ENCODE measurements around the gene CDK6. TPM values are rescaled to one million over a fixed set of nuclear protein-coding genes. Genes with fewer than 3 reads are reported as not detected.
"Not testable (repeated sequence)": the region's sequence is repeated elsewhere in the genome, so short reads cannot be mapped to it uniquely, and the experiment has no call there.

CDK6 gene
- total RNA-seq, 4 donors from 2014 or later, result 43.6 to 85.1 (median 63.3) TPM

GRCh38 chr7:92761391-92762097 lies 74.8 kb downstream of the CDK6 start:
- no peak for TF ChIP-seq POLR2A (IDR thresholded peaks at IDR 0.05)
- TF ChIP-seq CTCF (IDR thresholded peaks at IDR 0.05), result no peak
- DNase-seq (ENCODE audit: low spot score in 2 of 2), result no peak
- H3K4me3 ChIP-seq (ENCODE audit: low read depth, poor library complexity, severe bottlenecking), result no peak overlapping the region
- intact Hi-C loops (cut with DNase I; ENCODE audit: low total_unique reads), result no loop called here

GRCh38 chr7:92758796-92759431 lies 77.5 kb downstream of the CDK6 start:
- TF ChIP-seq POLR2A (IDR thresholded peaks at IDR 0.05), result no peak
- TF ChIP-seq CTCF (IDR thresholded peaks at IDR 0.05), result no peak
- intact Hi-C loops (cut with DNase I; ENCODE audit: low total_unique reads), result no loop called here
- no peak overlapping the region for H3K4me3 ChIP-seq (ENCODE audit: low read depth, poor library complexity, severe bottlenecking)
- 90% methylated on average over 2 of the region's 2 CpGs for WGBS, 2 donors
- no peak for DNase-seq (ENCODE audit: low spot score in 2 of 2)

- intact Hi-C loops (cut with DNase I; ENCODE audit: low total_unique reads), result not testable (repeated sequence)
Observed at GRCh38 chr7:92757311-92757910, 79.0 kb downstream of the CDK6 start.

GRCh38 chr7:92755680-92756079 lies 80.7 kb downstream of the CDK6 start:
- H3K4me3 ChIP-seq (ENCODE audit: low read depth, poor library complexity, severe bottlenecking), result no peak overlapping the region
- TF ChIP-seq CTCF (IDR thresholded peaks at IDR 0.05) (no peak), POLR2A (IDR thresholded peaks at IDR 0.05) (no peak)
- WGBS, 2 donors, result 58 to 63% methylated on average over 4 of the region's 4 CpGs
- intact Hi-C loops (cut with DNase I; ENCODE audit: low total_unique reads), result no loop called here
- no peak for DNase-seq (ENCODE audit: low spot score in 2 of 2)

More at GRCh38 chr7:92757311-92757910, 79.0 kb downstream of the CDK6 start:
- WGBS, 2 donors, result 88 to 90% methylated on average over 3 of the region's 3 CpGs
- not testable (repeated sequence) for H3K4me3 ChIP-seq (ENCODE audit: low read depth, poor library complexity, severe bottlenecking); DNase-seq (ENCODE audit: low spot score in 2 of 2)

GRCh38 chr7:92754919-92755581 lies 81.3 kb downstream of the CDK6 start:
- intact Hi-C loops (cut with DNase I; ENCODE audit: low total_unique reads), result no loop called here
- no peak for DNase-seq (ENCODE audit: low spot score in 2 of 2)
- 56% methylated on average over 9 of the region's 9 CpGs for WGBS, 2 donors
- H3K4me3 ChIP-seq (ENCODE audit: low read depth, poor library complexity, severe bottlenecking), result no peak overlapping the region
- no peak for TF ChIP-seq CTCF (IDR thresholded peaks at IDR 0.05)
- TF ChIP-seq POLR2A (IDR thresholded peaks at IDR 0.05), result no peak

GRCh38 chr7:92753614-92754013 lies 82.8 kb downstream of the CDK6 start:
- WGBS, 2 donors, result 89 to 92% methylated on average over 3 of the region's 3 CpGs
- intact Hi-C loops (cut with DNase I; ENCODE audit: low total_unique reads), result no loop called here
- TF ChIP-seq POLR2A (IDR thresholded peaks at IDR 0.05) (no peak), CTCF (IDR thresholded peaks at IDR 0.05) (no peak)
- no peak overlapping the region for H3K4me3 ChIP-seq (ENCODE audit: low read depth, poor library complexity, severe bottlenecking)
- no peak for DNase-seq (ENCODE audit: low spot score in 2 of 2)

All from lower leg skin (tissue), 4 donors.